ENCODE measurements around the gene FOXN3. TPM values are rescaled to one million over a fixed set of nuclear protein-coding genes. Genes with fewer than 3 reads are reported as not detected.

The FOXN3 gene
- total RNA-seq, 1 donor from 2014 or later, result 134 TPM

- intact Hi-C loops (cut with micrococcal nuclease), result no loop called here
- ATAC-seq (no peak), DNase-seq (no peak)
Observed at GRCh38 chr14:89371585-89372511, 45.2 kb downstream of the FOXN3 start.

DNA sequence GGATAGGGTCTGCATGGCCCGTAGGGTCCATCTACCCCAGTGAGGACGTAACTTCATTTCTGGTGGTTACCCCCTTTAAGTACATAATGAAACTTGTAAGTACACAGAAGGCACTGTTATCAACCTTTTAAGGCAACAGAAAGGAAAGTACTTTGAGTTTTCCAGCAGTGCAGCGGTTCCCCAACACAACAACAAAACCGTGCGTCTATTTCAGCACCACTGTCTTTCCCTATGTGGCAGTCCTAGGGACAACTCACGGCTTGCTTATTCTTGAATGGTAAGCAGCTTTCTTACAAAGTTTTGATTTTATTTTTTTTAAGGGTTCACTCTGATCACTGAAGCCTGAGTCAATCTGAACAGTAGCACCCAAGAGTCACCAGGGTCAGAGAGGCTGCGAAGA lies 46.3 kb downstream of the FOXN3 start:
- DNase-seq, result no peak
- no peak for ATAC-seq
- intact Hi-C loops (cut with micrococcal nuclease), result no loop called here

DNA sequence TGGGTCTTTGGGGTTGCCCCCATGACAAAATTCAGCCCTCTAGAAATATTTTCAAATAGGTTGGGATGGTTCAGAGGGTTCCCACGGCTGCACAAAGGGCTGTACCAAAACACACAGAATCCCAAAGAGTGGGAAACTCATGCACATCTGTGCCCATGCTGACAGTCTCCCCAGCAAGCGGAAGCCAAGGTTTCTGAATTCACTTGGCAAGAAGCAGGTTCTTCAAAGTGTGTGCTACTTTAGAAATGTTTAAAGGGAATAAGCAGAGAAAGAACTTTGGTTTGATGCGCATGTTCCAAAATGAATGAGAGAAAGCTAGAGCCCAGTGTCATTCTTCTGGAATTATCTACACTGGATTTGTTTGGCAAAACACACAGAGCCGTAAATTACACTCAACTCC lies 46.7 kb downstream of the FOXN3 start:
- intact Hi-C loops (cut with micrococcal nuclease), result no loop called here
- ATAC-seq, result no peak
- DNase-seq, result no peak

GRCh38 chr14:89369656-89370055 lies 47.4 kb downstream of the FOXN3 start:
- DNase-seq (no peak), ATAC-seq (no peak)
- intact Hi-C loops (cut with micrococcal nuclease), result no loop called here

DNA sequence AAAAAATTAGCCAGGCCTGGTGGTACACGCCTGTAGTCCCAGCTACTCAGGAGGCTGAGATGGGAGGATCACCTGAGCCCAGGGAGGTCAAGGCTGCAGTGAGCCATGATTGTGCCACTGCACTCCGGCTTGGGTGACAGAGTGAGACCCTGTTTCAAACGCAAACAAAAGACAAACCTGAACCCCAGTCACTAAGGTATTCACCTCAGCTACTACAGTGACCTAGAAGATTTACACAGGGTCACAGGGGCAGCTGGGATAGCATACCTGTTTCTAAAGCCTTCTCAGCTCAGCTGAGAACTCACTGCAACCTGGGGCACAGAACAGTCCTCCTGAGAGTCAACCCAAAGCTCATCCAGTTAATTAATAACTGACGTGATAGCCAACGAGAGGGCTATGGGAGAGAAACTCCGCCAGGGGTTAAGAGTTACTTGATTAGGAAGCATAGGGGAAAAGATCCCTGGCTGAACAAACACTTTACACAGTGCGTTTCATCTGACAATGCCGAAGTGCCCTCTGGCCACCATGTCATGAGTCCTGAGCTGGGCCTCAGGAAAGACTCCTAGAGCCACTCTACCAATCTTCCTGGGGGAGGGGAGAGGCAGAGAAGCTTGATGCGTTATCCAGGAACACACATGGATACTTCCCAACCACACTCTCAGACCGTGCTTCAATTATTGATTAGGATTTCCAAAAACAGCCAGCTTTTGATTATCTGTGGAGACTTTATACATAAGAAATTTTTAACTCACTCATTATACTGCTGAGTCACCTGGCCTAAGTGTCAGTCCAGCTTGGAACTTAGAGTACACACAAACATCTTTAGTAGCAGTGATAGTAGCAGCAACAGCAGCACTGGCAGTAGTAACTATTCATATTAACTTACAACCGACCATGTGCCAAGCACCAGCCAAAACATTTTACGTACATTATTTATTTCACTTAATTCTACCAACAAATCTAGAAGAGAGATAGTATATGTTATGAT lies 48.2 kb downstream of the FOXN3 start:
- ATAC-seq (peak; percentile 26), DNase-seq (no peak)
- intact Hi-C loops (cut with micrococcal nuclease), result no loop called here

DNA sequence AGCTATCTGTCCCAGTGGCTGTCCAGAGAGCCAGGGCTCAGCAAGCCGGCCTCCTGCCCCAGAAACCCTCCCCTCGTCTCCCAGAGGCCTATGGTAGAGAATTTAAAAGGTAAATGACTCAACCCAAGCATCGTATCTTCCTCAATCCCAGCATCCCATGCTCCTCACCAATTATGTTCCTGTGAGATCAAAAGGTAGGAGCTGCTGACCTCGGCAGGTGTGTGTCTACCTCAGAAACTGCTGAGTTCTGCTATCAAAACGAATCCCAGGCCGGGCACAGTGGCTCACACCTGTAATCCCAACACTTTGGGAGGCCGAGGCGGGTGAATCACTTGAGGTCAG lies 49.3 kb downstream of the FOXN3 start:
- intact Hi-C loops (cut with micrococcal nuclease), result no loop called here
- DNase-seq (no peak), ATAC-seq (peak; percentile 49)

DNA sequence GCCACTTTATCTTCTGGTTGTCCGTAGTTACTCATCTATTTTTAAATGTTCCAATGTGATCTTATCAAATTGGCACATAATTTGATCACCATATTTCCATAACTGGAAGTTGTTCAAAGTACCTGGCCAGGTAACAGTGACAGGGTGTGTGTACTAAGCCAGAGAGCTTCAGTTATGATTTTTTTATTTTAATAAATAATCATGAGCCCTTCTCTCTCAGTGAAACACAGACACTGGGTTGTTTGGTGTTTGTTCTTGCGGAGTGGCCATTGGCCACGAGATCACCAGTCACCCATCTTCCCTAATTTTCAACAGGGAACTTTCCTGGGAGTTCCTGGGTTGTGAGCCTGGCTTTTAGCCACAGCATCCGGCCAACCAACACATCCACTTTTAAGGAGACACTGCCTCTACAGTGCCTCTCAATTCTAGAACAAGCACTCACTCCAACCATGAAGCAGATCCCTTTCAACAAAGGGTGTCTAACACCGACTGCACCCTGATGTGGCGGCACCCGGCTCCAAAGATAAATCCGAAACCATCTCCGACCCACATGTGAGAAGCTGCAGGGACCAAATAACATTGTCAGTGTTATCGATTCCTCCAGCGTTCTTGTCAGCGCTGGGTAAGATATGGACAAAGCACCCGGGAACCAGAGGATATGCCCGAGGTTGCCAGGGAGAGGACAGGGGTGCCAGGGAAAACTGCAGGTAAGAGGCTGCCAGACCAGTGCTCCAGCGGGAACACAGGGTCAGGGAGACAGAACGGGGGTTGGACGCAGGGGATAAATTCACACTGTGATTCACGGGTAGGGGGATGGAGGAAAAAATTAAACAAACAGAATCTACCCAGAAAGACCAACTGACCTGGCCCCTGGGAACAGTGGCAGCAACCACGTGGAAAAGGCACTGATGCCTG lies 49.9 kb downstream of the FOXN3 start:
- peak; percentile 55 for DNase-seq
- peak; percentile 67 for ATAC-seq
- intact Hi-C loops (cut with micrococcal nuclease), result no loop called here

DNA sequence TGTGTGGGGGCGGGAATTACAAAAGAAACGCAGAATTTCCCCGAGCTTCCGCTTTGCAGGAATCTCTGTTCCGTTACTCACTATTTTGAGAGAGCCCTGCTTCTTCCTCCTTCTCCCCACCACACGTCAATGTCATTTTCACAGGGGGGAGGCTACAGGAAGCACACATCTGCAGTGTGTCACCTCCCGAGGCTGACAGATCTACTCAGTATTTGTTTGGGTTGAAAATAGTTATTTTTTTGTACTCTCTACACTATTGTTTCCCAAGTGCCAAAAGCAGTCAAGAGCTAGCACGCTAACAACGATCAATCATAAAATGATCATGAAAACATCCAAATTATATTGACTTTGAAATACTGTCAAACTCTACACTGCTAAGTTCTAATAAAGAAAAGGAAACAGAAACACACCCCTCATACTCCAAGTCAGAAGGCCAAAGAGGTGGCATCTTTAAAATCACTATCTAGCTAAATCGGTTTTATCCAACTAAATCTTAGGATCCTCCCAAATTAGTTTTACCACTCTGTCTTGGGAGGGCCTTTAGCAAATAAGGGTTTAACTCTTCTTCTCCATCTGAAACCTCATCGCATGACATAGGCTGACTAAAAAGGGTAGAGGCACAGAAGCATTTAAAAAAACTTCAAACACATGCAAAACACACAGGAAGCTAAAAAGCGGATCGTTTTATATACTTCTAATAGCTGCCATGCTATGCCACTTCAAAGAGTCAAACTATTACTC lies 51.8 kb downstream of the FOXN3 start:
- ATAC-seq (peak; percentile 55), DNase-seq (no peak)
- intact Hi-C loops (cut with micrococcal nuclease), result no loop called here

- DNase-seq (no peak), ATAC-seq (peak; percentile 46)
- intact Hi-C loops (cut with micrococcal nuclease), result no loop called here
Observed at GRCh38 chr14:89364316-89364715, 52.7 kb downstream of the FOXN3 start.

- ATAC-seq (no peak), DNase-seq (no peak)
- intact Hi-C loops (cut with micrococcal nuclease), result no loop called here
Observed at GRCh38 chr14:89360277-89360676, 56.8 kb downstream of the FOXN3 start.

DNA sequence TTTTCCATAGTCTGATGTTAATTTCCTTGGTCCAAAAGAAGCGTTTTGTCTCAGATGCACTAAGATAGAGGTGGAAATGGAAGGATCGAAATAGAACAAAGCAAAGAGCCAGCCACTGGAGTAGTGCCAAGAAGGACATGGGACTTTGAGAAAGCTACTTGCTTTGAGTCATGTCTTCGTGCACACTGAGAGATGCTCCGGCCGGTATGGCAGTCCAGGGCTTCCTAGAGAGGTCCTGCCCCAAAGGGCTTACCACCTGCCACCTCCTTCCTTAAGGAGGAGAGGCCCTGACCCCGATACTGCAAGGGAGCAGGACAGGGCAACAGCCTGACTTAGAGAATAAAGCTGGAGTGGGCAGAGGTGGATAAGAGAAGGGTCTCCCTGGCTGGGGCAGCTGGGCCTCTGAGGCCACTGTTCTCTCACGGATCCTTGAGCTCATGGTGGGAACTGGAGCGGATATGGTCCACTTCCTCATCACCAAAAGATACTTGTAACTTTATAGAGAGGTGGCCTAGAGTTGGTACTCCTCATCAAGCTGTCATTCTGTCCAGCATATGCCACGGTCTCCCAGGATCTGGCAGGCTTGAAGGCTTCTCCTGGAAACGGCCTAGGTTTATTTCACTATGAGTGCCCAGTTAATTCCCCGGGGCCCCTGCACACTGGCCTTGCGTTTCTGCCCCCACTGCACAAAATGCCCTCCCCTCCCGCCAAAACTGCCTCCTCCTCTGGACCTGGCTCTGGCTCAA lies 57.4 kb downstream of the FOXN3 start:
- DNase-seq (no peak), ATAC-seq (peak; percentile 52)
- intact Hi-C loops (cut with micrococcal nuclease), result no loop called here

- DNase-seq, result no peak
- ATAC-seq, result no peak
- intact Hi-C loops (cut with micrococcal nuclease), result no loop called here
Observed at GRCh38 chr14:89357655-89358297, 59.3 kb downstream of the FOXN3 start.

GRCh38 chr14:89356927-89357326 lies 60.1 kb downstream of the FOXN3 start:
- ATAC-seq (no peak), DNase-seq (no peak)
- intact Hi-C loops (cut with micrococcal nuclease), result no loop called here

GRCh38 chr14:89356496-89356895 lies 60.5 kb downstream of the FOXN3 start:
- DNase-seq (no peak), ATAC-seq (no peak)
- intact Hi-C loops (cut with micrococcal nuclease), result no loop called here

DNA sequence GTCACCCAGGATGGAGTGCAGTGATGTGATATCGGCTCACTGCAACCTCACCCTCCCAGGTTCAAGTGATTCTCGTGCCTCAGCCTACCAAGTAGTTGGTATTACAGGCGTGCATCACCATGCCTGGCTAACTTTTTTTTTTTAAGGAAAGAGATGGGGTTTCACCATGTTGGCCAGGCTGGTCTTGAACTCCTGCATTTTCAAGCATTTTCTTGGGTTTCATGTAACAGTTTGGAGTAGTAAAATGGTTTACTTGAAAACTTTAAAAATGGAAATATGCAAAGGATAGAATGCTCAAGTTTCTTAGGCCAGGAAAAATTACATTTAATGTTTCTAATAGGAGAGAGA lies 63.3 kb downstream of the FOXN3 start:
- ATAC-seq (no peak), DNase-seq (no peak)
- intact Hi-C loops (cut with micrococcal nuclease), result no loop called here

DNA sequence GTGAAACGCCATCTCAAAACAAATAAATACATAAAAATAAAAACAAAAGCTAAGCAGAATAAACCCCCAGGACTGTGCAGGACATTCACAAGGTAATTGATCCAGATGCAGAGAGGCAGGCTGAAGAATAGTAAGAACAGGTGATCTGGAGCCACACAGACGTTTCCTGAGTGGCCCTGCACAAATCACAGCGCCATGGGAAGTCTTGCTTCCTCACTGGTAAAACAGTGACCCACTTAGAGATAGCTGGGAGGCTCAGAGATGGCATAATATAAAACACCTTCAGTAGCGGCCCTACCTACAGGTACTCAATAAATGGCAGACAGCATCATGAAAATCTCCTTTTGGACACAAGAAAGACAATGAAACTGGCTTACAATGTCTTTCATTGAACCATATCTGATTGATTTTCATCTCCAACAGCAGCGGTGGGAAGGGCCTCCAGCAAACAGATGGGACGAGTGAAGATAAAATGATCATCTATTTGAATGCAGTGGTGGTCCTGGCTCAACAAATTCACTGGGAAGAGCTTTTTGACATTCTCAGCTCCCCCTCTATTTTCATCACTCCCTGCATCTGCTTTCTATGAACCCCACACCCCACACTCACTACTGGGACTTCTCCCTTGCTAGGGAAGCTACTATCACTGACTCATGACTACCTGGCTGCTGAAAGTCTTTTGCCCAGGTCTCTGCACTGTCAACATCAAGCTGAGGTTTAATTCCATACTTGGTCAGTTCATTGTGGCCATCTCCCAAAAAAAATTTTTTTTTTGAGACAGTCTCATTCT lies 63.9 kb downstream of the FOXN3 start:
- DNase-seq (no peak), ATAC-seq (no peak)
- intact Hi-C loops (cut with micrococcal nuclease), result no loop called here
